ENCODE data around the gene PMFBP1.
A peak's percentile ranks its signal among the peaks of the same experiment; 100 is the strongest.

Gene PMFBP1

GRCh38 chr16:72134507-72134906, 37.4 kb downstream of the PMFBP1 start:
- no peak for TF ChIP-seq CTCF (IDR thresholded peaks at IDR 0.05)
- Histone ChIP-seq H3K27ac (no peak overlapping the region), H3K4me3 (no peak overlapping the region)
- DNase-seq (ENCODE audit: low spot score) = no peak

- no peak for TF ChIP-seq CTCF (IDR thresholded peaks at IDR 0.05)
- H3K27ac ChIP-seq = no peak overlapping the region
- H3K4me3 ChIP-seq = no peak overlapping the region
- no peak for DNase-seq (ENCODE audit: low spot score)
These were observed 39.2 kb downstream of the PMFBP1 start for GRCh38 chr16:72132726-72133125.

GRCh38 chr16:72131036-72131435, 40.9 kb downstream of the PMFBP1 start:
- Histone ChIP-seq H3K4me3 (no peak overlapping the region), H3K27ac (no peak overlapping the region)
- no peak for DNase-seq (ENCODE audit: low spot score)
- no peak for TF ChIP-seq CTCF (IDR thresholded peaks at IDR 0.05)

GRCh38 chr16:72129976-72130656, 41.8 kb downstream of the PMFBP1 start:
- Histone ChIP-seq H3K27ac (no peak overlapping the region), H3K4me3 (no peak overlapping the region)
- no peak for DNase-seq (ENCODE audit: low spot score)
- no peak for TF ChIP-seq CTCF (IDR thresholded peaks at IDR 0.05)

GRCh38 chr16:72128701-72129100, 43.3 kb downstream of the PMFBP1 start:
- no peak for TF ChIP-seq CTCF (IDR thresholded peaks at IDR 0.05)
- H3K27ac ChIP-seq = no peak overlapping the region
- no peak overlapping the region for H3K4me3 ChIP-seq
- no peak for DNase-seq (ENCODE audit: low spot score)

GRCh38 chr16:72126429-72126765, 45.6 kb downstream of the PMFBP1 start:
- TF ChIP-seq CTCF (IDR thresholded peaks at IDR 0.05) = no peak
- DNase-seq (ENCODE audit: low spot score) = no peak
- Histone ChIP-seq H3K27ac (peak overlapping the region in 1 of 2 donors; percentile 66), H3K4me3 (no peak overlapping the region)

GRCh38 chr16:72125635-72126428, 46.1 kb downstream of the PMFBP1 start:
- Histone ChIP-seq H3K4me3 (no peak overlapping the region), H3K27ac (peak overlapping the region in 1 of 2 donors; percentile 66)
- no peak for TF ChIP-seq CTCF (IDR thresholded peaks at IDR 0.05)
- DNase-seq (ENCODE audit: low spot score) = no peak

All from coronary artery (tissue), 2 donors.